ENCODE data around the gene GNS. TPM values are rescaled to one million over a fixed set of nuclear protein-coding genes. Genes with fewer than 3 reads are reported as not detected.

The GNS gene
- total RNA-seq, 1 donor from 2014 or later = 80.2 TPM

DNA sequence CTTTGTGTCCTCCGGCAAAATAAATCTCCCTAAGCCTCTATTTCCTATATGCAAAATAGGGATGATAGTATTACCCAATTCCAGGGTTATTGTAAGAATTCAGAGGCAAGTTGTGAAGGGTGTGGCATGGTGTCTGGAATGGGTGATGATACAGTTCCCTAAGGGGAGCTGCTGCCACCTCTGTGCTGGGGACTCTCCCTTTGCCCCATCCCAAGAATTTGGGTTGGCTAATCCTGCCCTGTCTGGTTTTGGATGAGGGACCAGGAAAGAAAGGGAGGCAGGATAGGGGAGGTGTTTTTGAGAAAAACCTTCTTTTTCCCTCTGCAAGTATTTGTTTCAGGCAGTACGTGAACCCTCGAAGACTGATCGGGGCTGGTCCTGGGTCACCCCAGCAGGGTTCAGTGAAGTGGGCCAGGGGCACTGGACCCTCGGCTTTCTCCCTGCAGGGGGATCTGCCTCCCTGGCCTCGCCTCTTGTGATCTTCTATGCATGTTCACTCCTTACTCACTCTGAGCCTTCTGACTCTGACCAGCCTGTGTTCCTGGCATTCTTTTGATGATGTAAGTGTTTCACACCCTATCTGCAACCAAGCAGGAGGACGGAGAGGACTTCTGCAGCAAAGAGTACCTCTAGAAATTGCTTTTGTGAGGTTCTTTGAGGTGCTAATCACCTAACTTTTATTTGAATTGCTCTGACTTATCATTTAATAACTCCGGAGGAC is 88.1 kb downstream of the GNS start:
- H3K36me3 Mint-ChIP-seq (ENCODE audit: low read depth, unreplicated experiment) = no peaks in the 10 kb centered on the region
- TF ChIP-seq CTCF (IDR thresholded peaks at IDR 0.05; ENCODE audit: unreplicated experiment) = no peak
- H3K27me3 Mint-ChIP-seq (ENCODE audit: unreplicated experiment) = peaks cover 6% of the 10 kb centered on the region
- DNase-seq (ENCODE audit: low spot score) = no peak
- peaks cover 87% of the 10 kb centered on the region for H3K4me1 Mint-ChIP-seq (ENCODE audit: unreplicated experiment)
- peak overlapping the region; percentile 87 for H3K27ac Mint-ChIP-seq (ENCODE audit: unreplicated experiment)
- H3K4me3 Mint-ChIP-seq (ENCODE audit: unreplicated experiment) = no peak overlapping the region
- H3K9me3 Mint-ChIP-seq (ENCODE audit: unreplicated experiment) = no peaks in the 10 kb centered on the region

- H3K9me3 Mint-ChIP-seq (ENCODE audit: unreplicated experiment) = no peaks in the 10 kb centered on the region
- H3K27me3 Mint-ChIP-seq (ENCODE audit: unreplicated experiment) = peaks cover 6% of the 10 kb centered on the region
- H3K4me3 Mint-ChIP-seq (ENCODE audit: unreplicated experiment) = peak overlapping the region; percentile 31
- H3K27ac Mint-ChIP-seq (ENCODE audit: unreplicated experiment) = peak overlapping the region; percentile 87
- H3K4me1 Mint-ChIP-seq (ENCODE audit: unreplicated experiment) = peaks cover 90% of the 10 kb centered on the region
- H3K36me3 Mint-ChIP-seq (ENCODE audit: low read depth, unreplicated experiment) = no peaks in the 10 kb centered on the region
- TF ChIP-seq CTCF (IDR thresholded peaks at IDR 0.05; ENCODE audit: unreplicated experiment) = no peak
- DNase-seq (ENCODE audit: low spot score) = no peak
These were observed 89.2 kb downstream of the GNS start for GRCh38 chr12:64670019-64670418.

GRCh38 chr12:64669270-64669842 is 89.8 kb downstream of the GNS start:
- DNase-seq (ENCODE audit: low spot score) = peak; percentile 77
- no peak for TF ChIP-seq CTCF (IDR thresholded peaks at IDR 0.05; ENCODE audit: unreplicated experiment)
- peaks cover 5% of the 10 kb centered on the region for H3K27me3 Mint-ChIP-seq (ENCODE audit: unreplicated experiment)
- H3K36me3 Mint-ChIP-seq (ENCODE audit: low read depth, unreplicated experiment) = no peaks in the 10 kb centered on the region
- H3K4me3 Mint-ChIP-seq (ENCODE audit: unreplicated experiment) = peak overlapping the region; percentile 12
- no peaks in the 10 kb centered on the region for H3K9me3 Mint-ChIP-seq (ENCODE audit: unreplicated experiment)
- H3K27ac Mint-ChIP-seq (ENCODE audit: unreplicated experiment) = peak overlapping the region; percentile 94
- peaks cover 86% of the 10 kb centered on the region for H3K4me1 Mint-ChIP-seq (ENCODE audit: unreplicated experiment)

- DNase-seq (ENCODE audit: low spot score) = no peak
- no peaks in the 10 kb centered on the region for H3K36me3 Mint-ChIP-seq (ENCODE audit: low read depth, unreplicated experiment)
- H3K27ac Mint-ChIP-seq (ENCODE audit: unreplicated experiment) = no peak overlapping the region
- H3K4me1 Mint-ChIP-seq (ENCODE audit: unreplicated experiment) = peaks cover 73% of the 10 kb centered on the region
- H3K27me3 Mint-ChIP-seq (ENCODE audit: unreplicated experiment) = peaks cover 5% of the 10 kb centered on the region
- TF ChIP-seq CTCF (IDR thresholded peaks at IDR 0.05; ENCODE audit: unreplicated experiment) = no peak
- no peak overlapping the region for H3K4me3 Mint-ChIP-seq (ENCODE audit: unreplicated experiment)
- no peaks in the 10 kb centered on the region for H3K9me3 Mint-ChIP-seq (ENCODE audit: unreplicated experiment)
These were observed 91.4 kb downstream of the GNS start for GRCh38 chr12:64667793-64668192.
